Muscle layer of colon (tissue), 2 donors: ENCODE measurements around the gene MYBPH.

Experiments
- H3K27ac ChIP-seq: one replicate; pipeline ENCODE4 v1.7.0; 2013; ENCODE audit warnings: low read depth, mild to moderate bottlenecking, low read length, moderate library complexity
- H3K27me3 ChIP-seq, 2 donors: one replicate each; pipeline ENCODE4 v1.7.0; 2013; ENCODE audit warnings: low read length in 2 of 2, mild to moderate bottlenecking in 2 of 2; ENCODE audit not compliant: insufficient read depth in 2 of 2, control insufficient read depth in 1 of 2
- H3K36me3 ChIP-seq: one replicate; pipeline ENCODE4 v1.7.0; 2013; ENCODE audit warnings: mild to moderate bottlenecking, low read length; ENCODE audit not compliant: insufficient read depth
- H3K4me1 ChIP-seq: one replicate; pipeline ENCODE4 v1.7.0; 2013; ENCODE audit warnings: mild to moderate bottlenecking, low read length; ENCODE audit not compliant: insufficient read depth
- H3K4me3 ChIP-seq, 2 donors: one replicate each; pipeline ENCODE4 v1.7.0; 2013; ENCODE audit warnings: low read length in 2 of 2, low read depth in 1 of 2, mild to moderate bottlenecking in 1 of 2, moderate library complexity in 1 of 2
- H3K9ac ChIP-seq: one replicate; pipeline ENCODE4 v1.7.0; 2013; ENCODE audit warnings: low read length
- H3K9me3 ChIP-seq: one replicate; pipeline ENCODE4 v1.7.0; 2013; ENCODE audit warnings: mild to moderate bottlenecking, low read length
- donor health status: abdominal sarcoma.
- donor health status: Adenocarcinoma of cecum.

The MYBPH gene

GRCh38 chr1:203120325-203121153 lies 55.1 kb downstream of the MYBPH start:
- peaks cover 14 to 44% of the 10 kb centered on the region in 2 donors for H3K27me3 ChIP-seq
- peaks cover 8% of the 10 kb centered on the region for H3K4me1 ChIP-seq
- no peak overlapping the region for H3K27ac ChIP-seq
- no peak overlapping the region for H3K4me3 ChIP-seq
- H3K9ac ChIP-seq, result no peak overlapping the region
- H3K9me3 ChIP-seq, result no peaks in the 10 kb centered on the region
- no peaks in the 10 kb centered on the region for H3K36me3 ChIP-seq
